ENCODE results near the gene RPS6KL1. TPM values are rescaled to one million over a fixed set of nuclear protein-coding genes. Genes with fewer than 3 reads are reported as not detected.
A peak's percentile ranks its signal among the peaks of the same experiment; 100 is the strongest.

The RPS6KL1 gene
- total RNA-seq, 1 experiment from 2014 or later = 11.3 TPM

DNA sequence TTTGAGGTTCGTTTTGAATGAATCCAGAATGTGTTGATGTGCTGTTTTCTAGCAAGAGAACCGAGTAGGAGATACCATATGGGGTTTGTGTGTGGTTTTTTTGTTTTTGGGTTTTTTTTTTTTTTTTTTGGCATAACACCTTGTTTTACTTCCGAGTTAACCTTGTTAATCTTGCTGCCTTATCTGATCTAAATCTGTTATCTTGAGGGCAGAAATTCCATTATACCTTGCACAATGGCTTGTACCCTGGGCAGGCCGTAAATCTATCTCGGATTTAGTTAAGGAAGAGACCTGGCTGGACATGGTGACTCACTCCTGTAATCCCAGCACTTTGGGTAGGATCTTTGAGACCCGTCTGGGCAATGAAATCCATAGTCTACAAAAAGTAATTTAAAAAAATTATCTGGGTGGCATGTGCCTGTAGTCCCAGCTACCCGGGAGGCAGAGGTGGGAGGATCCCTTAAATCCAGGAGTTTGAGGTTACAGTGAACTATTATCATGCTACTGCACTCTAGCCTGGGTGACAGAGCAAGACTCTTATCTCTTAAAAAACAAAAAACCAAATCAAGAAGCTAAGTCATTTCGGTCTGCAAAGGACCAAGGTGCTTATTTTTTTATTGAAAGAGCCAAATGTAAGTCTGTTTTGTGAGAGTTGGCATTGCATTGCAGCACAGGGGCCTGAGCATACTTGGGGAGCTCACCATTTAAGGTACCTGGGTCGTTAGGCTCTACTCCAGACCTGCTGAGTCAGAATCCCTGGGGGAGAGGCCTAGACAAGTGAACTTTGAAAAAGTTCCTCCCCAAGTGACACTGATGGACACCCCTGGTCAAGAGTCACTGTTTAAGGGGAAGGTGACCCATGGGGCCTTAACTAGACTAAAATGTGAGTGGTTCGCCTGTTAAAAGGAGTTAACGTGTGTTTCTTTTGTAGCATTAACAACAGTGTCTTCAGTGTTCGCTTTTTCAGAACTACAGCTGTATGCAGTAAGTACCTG is 34.6 kb downstream of the RPS6KL1 start:
- DNase-seq = no peak
- Histone ChIP-seq H3K27me3 (no peaks in the 10 kb centered on the region), H3K4me3 (no peak overlapping the region), H3K9me3 (no peaks in the 10 kb centered on the region), H3K36me3 (peaks cover 42% of the 10 kb centered on the region)

- Histone ChIP-seq H3K27me3 (no peaks in the 10 kb centered on the region), H3K4me3 (no peak overlapping the region), H3K36me3 (peaks cover 23% of the 10 kb centered on the region), H3K9me3 (no peaks in the 10 kb centered on the region)
- no peak for DNase-seq
Measured at GRCh38 chr14:74886001-74886400, 37.1 kb downstream of the RPS6KL1 start.

GRCh38 chr14:74882103-74882920 is 40.7 kb downstream of the RPS6KL1 start:
- peak overlapping the region; percentile 73 for H3K4me3 ChIP-seq
- DNase-seq = peak; percentile 39
- H3K36me3 ChIP-seq = peaks cover 8% of the 10 kb centered on the region; the same call in 1 of the 2 replicates
- H3K9me3 ChIP-seq = no peaks in the 10 kb centered on the region
- H3K27me3 ChIP-seq = no peaks in the 10 kb centered on the region

DNA sequence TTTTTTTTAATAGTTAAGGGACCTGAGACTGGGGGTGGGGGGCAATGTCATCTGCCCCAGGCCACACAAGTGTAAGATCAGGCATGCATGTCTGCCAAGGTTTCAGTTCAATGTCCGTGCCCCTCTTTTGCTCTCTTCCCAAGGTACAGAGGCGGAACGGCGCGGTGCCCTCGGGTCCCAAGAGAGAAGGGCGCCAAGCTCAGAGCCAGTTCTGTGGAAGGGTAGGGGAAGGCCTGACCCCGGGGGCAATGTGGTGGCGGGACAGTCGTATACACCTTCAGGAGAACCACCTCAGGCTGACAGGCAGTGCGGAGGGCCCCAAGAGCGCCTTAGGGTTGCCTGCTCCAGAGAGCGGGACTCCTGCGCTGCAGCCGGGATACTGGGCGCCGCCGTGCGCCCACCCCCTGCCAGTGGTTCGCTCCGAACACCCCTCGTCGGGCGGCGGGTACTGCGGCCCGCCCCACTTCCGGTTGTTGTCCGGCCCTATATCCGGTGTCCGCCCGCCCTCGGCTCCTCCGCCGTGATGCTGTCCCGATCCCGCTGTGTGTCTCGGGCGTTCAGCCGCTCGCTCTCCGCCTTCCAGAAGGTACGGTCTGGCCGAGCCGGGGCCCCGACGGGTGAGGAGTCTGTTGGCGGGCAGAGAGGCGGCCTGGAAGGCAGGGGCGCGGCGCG is 41.5 kb downstream of the RPS6KL1 start, which contains the start of gene DLST:
Gene DLST, plus strand, starts transcription at position 486 of the 672 bp plus-strand sequence. Its CDS starts 38 bp downstream, at position 524.
- Histone ChIP-seq H3K36me3 (0 out of 2 replicates have a peak, but pooled peaks cover 3% of the 10 kb centered on the region), H3K27me3 (no peaks in the 10 kb centered on the region), H3K9me3 (no peaks in the 10 kb centered on the region), H3K4me3 (peak within 1 kb of the TSS; percentile 73)
- DNase-seq = peak; percentile 81

GRCh38 chr14:74879427-74880182 is 43.5 kb downstream of the RPS6KL1 start:
- Histone ChIP-seq H3K9me3 (no peaks in the 10 kb centered on the region), H3K27me3 (no peaks in the 10 kb centered on the region), H3K4me3 (no peak overlapping the region), H3K36me3 (no peaks in the 10 kb centered on the region)
- DNase-seq = peak; percentile 16

DNA sequence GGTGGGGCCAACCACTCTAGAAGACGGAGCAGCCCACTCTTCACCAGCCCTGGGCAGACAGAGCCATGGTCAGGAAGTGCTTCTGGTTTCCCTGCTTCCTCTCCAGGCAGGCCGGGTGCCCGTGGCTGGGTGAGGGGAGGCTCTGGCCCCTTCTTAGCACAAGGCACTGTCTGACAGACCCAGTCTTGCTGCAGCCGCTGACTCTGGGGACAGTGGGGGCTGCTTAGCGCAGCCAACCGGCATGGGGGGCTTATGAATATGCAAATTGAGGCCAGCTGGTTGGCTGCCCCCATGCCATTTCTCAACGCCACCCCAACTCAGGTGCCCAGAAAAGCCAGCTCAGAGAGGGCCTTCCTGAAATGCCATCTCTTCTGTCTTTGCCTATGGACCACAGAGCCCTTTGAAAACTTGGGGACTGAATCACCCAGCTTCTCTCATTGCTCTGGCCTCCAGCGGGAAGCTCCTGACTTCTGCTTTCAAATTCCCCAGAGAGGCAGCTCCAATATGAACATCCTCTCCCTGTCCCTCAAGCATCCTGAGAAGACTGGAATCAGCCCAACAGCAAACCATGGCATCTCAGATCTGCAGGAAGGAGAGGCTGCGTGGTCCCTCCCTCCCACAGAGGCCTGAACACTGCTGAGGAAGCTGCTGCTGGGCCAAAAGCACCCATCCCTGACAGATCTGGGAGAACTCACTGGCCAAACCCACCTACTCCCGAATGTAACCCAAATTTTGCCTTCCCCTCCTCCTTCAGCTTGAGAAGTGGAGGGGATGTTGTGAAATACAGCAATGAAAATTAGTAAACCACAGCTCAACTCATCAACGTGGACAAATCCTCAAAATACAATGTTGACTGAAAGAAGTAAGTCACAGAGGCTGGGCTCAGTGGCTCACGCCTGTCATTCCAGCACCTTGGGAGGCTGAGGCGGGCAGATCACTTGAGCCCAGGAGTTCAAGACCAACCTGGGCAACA is 46.8 kb downstream of the RPS6KL1 start, which contains the start of gene PROX2:
Gene PROX2, minus strand, starts transcription at position 205 of the 973 bp plus-strand sequence. CDS start 12,311 bp downstream, outside the sequence.
- no peak for DNase-seq
- Histone ChIP-seq H3K4me3 (no peak within 1 kb of the TSS), H3K9me3 (no peaks in the 10 kb centered on the region), H3K36me3 (no peaks in the 10 kb centered on the region), H3K27me3 (no peaks in the 10 kb centered on the region)

DNA sequence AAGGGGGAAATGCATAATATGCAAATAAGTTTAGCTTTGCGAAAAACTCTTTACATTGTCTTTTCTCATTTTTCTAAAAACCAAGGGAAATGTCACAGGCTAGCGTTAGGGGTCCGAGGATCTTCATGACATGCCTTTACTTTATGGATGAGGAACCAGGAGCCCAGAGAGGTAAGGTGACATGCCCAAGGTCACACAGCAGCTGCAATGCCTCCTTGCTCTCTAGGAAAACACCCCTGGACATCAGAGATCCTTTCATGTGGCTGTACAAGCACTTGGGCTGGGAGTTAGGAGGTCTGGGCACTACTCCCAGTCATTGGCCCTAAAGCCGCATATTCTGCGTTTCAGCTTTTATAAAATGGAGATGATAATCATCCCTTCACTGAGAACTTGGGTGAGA is 47.9 kb downstream of the RPS6KL1 start:
- no peaks in the 10 kb centered on the region for H3K27me3 ChIP-seq
- no peaks in the 10 kb centered on the region for H3K9me3 ChIP-seq
- H3K36me3 ChIP-seq = no peaks in the 10 kb centered on the region
- no peak for DNase-seq
- H3K4me3 ChIP-seq = no peak overlapping the region

- DNase-seq = no peak
- H3K36me3 ChIP-seq = no peaks in the 10 kb centered on the region
- H3K9me3 ChIP-seq = no peaks in the 10 kb centered on the region
- no peaks in the 10 kb centered on the region for H3K27me3 ChIP-seq
- no peak overlapping the region for H3K4me3 ChIP-seq
Measured at GRCh38 chr14:74871819-74872218, 51.2 kb downstream of the RPS6KL1 start.

- no peaks in the 10 kb centered on the region for H3K27me3 ChIP-seq
- no peaks in the 10 kb centered on the region for H3K9me3 ChIP-seq
- no peak for DNase-seq
- no peak overlapping the region for H3K4me3 ChIP-seq
- no peaks in the 10 kb centered on the region for H3K36me3 ChIP-seq
Measured at GRCh38 chr14:74868739-74869138, 54.3 kb downstream of the RPS6KL1 start.

GRCh38 chr14:74867673-74868072 is 55.4 kb downstream of the RPS6KL1 start:
- Histone ChIP-seq H3K36me3 (no peaks in the 10 kb centered on the region), H3K9me3 (no peaks in the 10 kb centered on the region), H3K4me3 (no peak overlapping the region), H3K27me3 (no peaks in the 10 kb centered on the region)
- no peak for DNase-seq

DNA sequence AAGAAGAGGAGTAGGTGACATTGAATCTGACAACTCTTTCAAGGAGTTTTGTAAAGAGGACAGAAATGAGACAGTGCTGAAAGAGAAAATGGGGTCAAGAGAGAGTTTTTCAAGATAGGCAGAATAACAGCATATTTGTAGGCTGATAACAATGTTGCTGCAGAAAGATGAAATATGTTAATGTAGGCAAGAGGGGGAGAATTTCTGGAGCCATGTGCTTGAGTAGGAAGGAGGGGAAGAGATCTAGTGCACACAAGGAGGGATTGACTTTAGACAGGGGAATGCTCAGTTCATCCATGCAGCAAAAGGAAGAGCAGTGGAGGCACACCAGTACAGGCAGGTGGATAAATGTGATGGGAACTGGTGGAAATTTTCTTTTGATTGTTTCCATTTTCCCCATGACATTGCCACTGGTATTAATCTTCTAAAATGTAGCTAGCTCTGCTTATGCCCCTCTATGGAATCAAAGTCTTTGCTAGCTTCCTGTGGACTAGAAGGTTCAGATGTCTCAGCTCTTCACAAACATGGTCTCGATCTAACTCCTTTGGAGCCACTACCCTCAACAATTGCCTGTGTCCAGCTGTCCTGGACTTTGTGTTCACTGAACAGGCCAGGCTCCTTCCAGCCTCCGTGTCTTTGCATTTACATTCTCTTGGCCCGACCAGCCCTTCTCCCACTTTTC is 56.2 kb downstream of the RPS6KL1 start:
- no peaks in the 10 kb centered on the region for H3K36me3 ChIP-seq
- DNase-seq = no peak
- no peak overlapping the region for H3K4me3 ChIP-seq
- no peaks in the 10 kb centered on the region for H3K9me3 ChIP-seq
- no peaks in the 10 kb centered on the region for H3K27me3 ChIP-seq

GRCh38 chr14:74865156-74865555 is 57.9 kb downstream of the RPS6KL1 start:
- no peaks in the 10 kb centered on the region for H3K27me3 ChIP-seq
- no peak overlapping the region for H3K4me3 ChIP-seq
- H3K9me3 ChIP-seq = no peaks in the 10 kb centered on the region
- no peak for DNase-seq
- H3K36me3 ChIP-seq = no peaks in the 10 kb centered on the region

DNA sequence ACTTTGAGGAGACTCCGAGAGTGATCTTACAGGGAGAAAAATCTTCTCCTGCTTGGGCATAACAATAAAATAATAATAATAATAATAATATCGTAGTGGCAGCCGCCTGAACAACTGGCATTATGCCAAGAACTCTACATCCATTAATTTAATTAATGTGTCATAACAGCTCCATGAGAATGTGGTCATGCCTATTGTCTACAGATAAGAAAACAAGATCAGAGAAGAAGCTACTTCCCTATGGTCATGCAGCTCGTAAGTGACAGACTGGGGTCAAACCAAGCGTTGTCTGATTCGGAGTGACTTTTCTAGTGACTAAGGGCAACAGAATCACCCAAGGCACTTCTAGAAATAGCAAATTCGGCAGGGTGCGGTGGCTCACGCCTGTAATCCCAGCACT is 58.9 kb downstream of the RPS6KL1 start:
- DNase-seq = no peak
- H3K36me3 ChIP-seq = no peaks in the 10 kb centered on the region

DNA sequence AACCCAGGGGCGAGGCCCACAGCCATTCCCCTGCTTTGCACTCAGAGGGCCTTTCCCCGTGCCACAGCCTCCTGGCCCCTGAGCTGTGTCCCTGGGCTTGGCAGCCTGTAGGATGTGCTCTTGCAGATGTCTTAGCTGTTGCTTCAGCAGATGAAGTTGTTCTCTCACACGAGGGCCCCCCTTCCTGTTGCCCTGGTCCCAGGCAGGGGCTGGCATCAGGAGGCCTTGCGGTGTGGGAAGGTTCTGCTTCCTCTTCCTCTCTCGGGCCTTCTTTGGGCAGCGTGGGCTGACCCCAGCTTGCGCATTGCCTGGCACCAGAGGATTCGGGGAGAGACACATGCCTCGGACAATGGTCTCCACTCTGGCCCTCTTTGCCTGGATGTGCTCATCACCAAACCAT is 59.8 kb downstream of the RPS6KL1 start:
- Histone ChIP-seq H3K27me3 (no peaks in the 10 kb centered on the region), H3K4me3 (no peak overlapping the region), H3K9me3 (no peaks in the 10 kb centered on the region), H3K36me3 (no peaks in the 10 kb centered on the region)
- DNase-seq = no peak

More for the DNA sequence above, 58.9 kb downstream of the RPS6KL1 start:
- Histone ChIP-seq H3K4me3 (no peak overlapping the region), H3K9me3 (no peaks in the 10 kb centered on the region), H3K27me3 (no peaks in the 10 kb centered on the region)

All from MG63 (cell line).